ENCODE data around the gene TEX48.

TEX48 gene

GRCh38 chr9:114666851-114667250 lies 15.1 kb downstream of the TEX48 start:
- TF ChIP-seq CTCF (IDR thresholded peaks at IDR 0.05; ENCODE audit: low read depth, low read length): no peak
- no peak for DNase-seq (ENCODE audit: extremely low read depth, low read depth)

GRCh38 chr9:114666401-114666800 lies 15.6 kb downstream of the TEX48 start:
- TF ChIP-seq CTCF (IDR thresholded peaks at IDR 0.05; ENCODE audit: low read depth, low read length): no peak
- no peak for DNase-seq (ENCODE audit: extremely low read depth, low read depth)

GRCh38 chr9:114664181-114664580 lies 17.8 kb downstream of the TEX48 start:
- TF ChIP-seq CTCF (IDR thresholded peaks at IDR 0.05; ENCODE audit: low read depth, low read length): no peak
- DNase-seq (ENCODE audit: extremely low read depth, low read depth): no peak

DNA sequence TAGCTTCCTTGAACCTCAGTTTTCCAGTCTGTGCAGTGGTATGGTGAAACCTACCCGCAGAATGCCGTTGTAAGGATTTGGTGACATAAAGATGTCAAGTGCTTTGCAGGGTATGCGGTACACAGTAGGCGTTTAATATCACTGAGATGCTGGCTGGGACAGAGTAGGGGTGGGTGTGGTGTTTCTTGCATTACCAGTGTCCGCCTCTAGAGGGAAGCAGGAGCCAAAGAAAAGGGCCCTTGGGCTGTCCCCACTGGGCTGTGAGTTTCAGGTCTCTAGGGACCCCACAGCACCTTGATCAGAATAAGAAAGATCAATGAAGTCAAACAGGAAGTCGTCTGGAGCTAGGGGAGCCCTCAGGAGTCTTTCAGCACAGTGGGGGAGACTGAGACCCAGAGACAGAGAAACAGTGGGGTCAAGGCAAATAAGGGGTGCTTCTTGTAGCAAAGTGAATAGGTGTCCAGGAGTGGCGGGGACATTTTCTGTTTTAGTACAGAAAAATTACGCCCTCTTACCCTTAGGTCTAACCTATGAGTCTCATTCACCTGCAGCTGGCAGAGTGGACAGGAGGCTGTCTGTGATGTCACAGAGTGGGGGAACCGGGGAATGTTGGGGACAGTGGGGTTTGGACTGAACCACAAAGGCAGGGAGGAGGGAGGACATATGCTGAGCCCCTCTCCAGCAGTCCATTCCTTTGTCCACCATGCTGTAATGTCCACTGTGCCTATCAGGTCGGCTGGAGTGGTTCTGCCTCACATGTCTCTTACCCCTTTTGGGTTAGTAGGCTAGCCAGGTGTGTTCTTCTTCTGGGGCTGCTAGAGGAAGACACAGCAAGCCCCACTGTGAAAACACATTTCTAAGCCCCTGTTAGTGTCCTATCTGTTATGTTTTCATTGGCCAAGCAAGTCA lies 19.7 kb downstream of the TEX48 start:
- TF ChIP-seq CTCF (IDR thresholded peaks at IDR 0.05; ENCODE audit: low read depth, low read length): peak; percentile 90
- DNase-seq (ENCODE audit: extremely low read depth, low read depth): no peak

DNA sequence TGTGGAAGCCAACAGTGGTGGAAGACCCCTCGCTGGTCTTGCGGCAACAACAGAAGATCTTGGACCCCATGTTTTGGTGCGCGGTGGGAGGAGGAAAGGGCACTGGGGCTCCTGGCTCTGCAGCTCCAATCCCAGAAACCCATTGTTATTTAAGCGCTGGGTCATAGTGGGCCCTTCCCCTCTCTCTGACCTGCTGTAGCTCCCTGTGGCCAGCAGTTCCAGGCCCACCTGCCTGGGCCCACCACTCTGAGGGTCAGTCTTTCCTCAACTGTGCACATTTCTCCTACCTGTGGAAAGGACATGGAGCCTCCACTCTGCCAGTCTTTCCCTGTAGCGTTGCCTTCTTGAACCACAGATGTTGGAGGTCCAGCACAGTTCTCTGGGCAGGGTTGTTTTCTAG lies 24.3 kb downstream of the TEX48 start, which contains the start of gene TEX53:
Gene TEX53, minus strand, starts transcription at position 101 of the 400 bp plus-strand sequence. Its CDS starts 31 bp downstream, at position 70.
- no peak for TF ChIP-seq CTCF (IDR thresholded peaks at IDR 0.05; ENCODE audit: low read depth, low read length)
- no peak for DNase-seq (ENCODE audit: extremely low read depth, low read depth)

DNA sequence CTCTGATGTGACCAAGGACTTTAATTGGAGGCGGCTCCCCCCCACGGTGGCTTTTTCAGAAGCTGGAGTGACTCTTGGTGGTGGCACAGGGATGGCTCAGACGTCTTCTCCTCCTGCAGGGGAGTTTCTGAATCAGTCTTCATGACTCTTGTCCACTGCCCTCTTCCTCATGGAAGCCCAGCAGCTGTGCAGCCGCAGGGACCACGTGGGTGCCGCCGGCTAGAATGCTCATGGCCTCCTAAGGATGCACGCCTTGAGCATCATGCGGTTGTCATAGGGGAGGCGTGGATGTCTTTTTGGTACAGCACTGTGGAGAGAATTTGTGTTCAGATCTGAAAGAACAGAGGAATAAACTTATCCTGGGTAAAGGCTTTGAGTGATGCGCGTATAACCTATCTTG lies 25.7 kb downstream of the TEX48 start:
- no peak for DNase-seq (ENCODE audit: extremely low read depth, low read depth)
- TF ChIP-seq CTCF (IDR thresholded peaks at IDR 0.05; ENCODE audit: low read depth, low read length): no peak

- TF ChIP-seq CTCF (IDR thresholded peaks at IDR 0.05; ENCODE audit: low read depth, low read length): no peak
- no peak for DNase-seq (ENCODE audit: extremely low read depth, low read depth)
Measured at GRCh38 chr9:114655689-114656088, 26.3 kb downstream of the TEX48 start.

Data from AG09319 (cell line).